LoVo (cell line): ENCODE results near the gene UBP1.
"Not testable (repeated sequence)": the region's sequence is repeated elsewhere in the genome, so short reads cannot be mapped to it uniquely, and the experiment has no call there.

Experiments used
- DNase-seq: peaks from one replicate; pipeline ENCODE4 v3.0.0-alpha.2; 2016; ENCODE audit warnings: low spot score

Gene UBP1

DNA sequence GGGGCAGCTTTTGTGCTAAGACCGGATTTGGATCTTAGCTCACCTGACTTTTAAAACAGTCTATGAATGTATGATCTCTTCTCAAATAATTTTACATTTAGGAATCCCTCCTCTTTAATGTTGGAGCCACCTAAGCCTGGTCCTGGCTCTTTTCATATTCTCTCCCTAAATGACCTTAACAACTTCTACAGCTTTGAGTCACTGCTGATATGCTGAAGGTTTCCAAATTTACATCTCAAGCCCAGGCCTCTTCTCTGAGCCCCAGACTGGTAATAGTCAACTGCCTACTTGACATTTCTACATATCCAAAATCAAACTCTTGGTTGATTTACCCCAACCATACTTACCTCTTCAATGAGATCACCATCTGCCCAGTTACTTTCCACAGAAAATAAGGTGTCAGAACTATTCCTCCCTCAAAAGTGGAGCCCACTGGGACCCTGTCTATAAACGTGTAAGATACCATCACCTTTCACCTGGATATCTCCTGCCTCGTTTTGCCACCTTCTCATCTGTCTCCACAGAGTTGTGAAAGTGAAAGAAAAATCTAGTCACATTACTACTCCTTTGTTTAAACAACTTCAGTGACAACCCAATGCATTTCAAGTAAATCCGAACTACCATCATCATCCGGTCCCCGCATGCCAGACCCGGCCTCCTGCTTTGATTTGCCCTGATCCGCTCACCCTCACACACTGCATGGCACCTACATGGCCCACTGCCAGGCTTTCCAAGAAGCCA lies 48.8 kb downstream of the UBP1 start:
- DNase-seq = no peak

- no peak for DNase-seq
Observed at GRCh38 chr3:33389908-33390307, 50.3 kb downstream of the UBP1 start.

- DNase-seq = no peak
Observed at GRCh38 chr3:33388374-33389100, 51.7 kb downstream of the UBP1 start.

DNA sequence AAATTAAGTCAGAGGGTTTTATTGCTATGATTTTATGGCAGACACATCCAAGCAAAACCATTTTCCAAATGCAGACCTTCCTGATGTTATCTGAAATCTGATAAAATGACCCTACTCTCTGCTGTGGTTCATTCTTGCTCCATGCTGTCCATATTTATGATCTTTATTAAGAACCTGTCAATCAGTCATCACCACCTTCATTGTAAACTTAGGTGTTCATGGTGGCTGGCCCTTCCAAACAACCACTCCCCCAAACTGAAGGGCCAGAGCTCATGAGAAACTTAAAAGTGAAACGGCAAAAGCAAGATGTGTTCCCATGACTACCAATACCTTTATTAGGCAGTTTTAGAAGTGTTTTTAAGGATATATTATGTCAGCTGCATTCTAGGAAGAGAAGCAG lies 53.6 kb downstream of the UBP1 start:
- DNase-seq = no peak

- DNase-seq = no peak
Observed at GRCh38 chr3:33385423-33385822, 54.8 kb downstream of the UBP1 start.

DNA sequence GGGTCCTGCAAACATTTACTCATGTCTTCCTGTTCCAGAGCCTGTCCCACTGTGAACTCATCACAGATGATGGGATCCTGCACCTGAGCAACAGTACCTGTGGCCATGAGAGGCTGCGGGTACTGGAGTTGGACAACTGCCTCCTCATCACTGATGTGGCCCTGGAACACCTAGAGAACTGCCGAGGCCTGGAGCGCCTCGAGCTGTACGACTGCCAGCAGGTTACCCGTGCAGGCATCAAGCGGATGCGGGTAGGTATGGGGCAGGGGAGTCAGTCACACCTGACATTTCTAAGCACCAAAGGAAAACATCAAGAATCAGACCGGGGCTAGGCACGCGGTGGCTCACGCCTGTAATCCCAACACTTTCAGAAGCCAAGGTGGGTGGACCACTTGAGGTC lies 56.3 kb downstream of the UBP1 start:
- no peak for DNase-seq

DNA sequence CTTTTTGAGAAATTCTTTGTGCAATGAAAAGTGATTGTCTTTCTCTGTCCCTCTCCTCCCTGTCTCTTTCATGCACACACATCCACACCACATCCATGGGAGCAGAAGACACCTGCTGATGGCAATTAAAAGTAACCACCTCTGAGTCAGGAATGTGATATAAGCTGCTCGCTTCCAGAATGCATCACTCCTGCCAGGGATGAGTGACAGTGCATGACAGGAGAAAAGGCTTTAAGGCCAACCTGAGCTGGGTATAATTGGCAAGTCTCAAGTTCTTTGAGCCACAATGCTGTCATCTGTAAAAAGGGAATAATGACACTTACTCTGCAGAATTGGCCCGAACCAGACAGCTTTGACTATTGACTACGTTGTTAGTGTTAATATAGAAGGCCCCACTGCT lies 59.6 kb downstream of the UBP1 start:
- DNase-seq = no peak

DNA sequence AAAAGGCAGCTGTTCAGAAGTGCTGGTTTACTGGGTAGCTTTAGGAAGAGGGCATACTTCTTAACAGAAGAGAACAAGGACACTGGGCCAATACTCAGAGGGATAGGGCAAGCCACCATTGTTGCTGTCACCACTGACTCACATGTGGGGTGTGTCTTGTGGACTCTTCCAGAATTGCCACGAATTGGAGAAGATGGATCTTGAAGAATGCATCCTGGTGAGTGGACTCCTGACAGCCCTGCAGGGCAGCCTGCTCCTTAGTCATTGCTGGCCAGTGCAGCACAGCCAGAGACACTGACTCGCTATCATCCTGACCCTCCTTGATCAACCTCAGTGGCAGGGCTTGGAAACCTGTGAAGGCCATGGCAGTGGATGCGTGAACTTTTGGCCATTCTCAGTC lies 62.3 kb downstream of the UBP1 start:
- DNase-seq = peak; percentile 11

- no peak for DNase-seq
Observed at GRCh38 chr3:33377489-33377888, 62.7 kb downstream of the UBP1 start.

- no peak for DNase-seq
Observed at GRCh38 chr3:33373082-33373437, 67.1 kb downstream of the UBP1 start.

DNA sequence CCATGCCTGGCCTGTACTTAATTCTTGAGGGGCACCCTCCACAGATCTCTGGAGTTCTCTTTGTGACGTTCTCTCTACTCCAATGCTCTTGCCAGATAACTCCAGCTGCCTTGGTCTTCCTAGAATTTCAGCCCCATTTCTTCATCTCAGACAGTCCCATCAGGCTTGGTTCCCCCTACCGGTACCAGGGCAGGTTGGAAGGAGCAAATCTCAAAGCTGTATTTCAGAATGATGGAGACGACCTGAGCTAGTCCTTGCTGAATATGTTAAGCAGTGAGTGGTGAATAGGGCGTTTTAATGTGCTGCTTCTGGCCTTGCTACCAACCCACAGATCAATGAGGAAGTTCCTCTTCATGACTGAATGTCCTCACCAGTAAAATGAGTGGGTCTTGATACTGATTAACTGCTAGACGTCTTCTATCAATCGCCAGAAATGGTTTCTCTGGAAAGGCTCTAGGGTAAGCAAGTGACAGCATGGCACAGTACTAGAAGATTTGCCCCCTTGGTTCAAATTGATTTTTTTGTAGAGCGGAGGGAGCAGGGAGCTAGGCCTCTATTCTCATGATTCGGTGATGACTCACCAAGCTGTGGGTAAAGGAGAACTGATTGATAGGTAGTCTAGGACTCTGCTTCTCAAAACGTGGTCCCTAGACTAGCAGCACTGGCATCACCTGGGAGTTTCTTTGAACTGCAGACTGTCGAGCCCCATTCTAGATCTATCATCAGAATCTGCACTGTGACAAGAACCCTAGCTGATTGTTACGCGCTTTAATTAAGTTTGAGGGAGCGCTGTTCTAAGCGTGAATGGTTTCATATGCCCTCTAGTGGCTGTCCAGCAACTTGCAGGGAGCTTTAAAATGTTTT lies 67.8 kb downstream of the UBP1 start:
- peak; percentile 54 for DNase-seq

GRCh38 chr3:33364531-33365128 lies 75.6 kb downstream of the UBP1 start:
- DNase-seq = no peak

- DNase-seq = no peak
Observed at GRCh38 chr3:33364060-33364459, 76.1 kb downstream of the UBP1 start.

DNA sequence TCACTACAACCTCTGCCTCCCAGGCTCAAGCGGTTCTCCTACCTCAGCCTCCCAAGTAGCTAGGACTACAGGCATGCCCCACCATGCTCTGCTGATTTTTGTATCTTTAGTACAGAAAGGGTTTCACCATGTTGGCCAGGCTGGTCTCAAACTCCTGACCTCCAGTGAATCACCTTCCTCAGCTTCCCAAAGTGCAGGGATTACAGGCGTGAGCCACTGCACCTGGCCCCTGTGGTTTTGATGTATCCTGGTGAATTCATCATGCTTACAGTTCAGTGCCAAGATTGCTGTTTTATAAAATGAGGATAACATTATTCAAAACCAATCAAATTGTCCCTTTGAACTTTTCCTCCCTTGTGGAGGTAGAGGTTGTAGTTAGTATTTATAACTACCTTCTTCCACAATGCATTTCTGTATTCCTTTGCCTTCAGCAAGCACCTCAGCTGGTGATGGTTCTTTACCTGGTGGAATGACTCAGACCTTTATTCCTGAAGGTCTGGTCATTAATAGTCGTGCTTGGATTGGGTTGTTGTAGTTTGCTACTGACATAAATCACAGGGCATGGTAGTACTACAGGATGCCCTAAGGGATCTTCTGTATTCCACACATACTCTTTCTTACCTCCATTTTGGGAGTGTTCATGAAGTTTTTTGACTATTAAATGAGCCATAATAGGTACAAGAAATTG lies 76.9 kb downstream of the UBP1 start:
- DNase-seq = no peak

- DNase-seq = peak; percentile 63
Observed at GRCh38 chr3:33360136-33360825, 79.9 kb downstream of the UBP1 start.

DNA sequence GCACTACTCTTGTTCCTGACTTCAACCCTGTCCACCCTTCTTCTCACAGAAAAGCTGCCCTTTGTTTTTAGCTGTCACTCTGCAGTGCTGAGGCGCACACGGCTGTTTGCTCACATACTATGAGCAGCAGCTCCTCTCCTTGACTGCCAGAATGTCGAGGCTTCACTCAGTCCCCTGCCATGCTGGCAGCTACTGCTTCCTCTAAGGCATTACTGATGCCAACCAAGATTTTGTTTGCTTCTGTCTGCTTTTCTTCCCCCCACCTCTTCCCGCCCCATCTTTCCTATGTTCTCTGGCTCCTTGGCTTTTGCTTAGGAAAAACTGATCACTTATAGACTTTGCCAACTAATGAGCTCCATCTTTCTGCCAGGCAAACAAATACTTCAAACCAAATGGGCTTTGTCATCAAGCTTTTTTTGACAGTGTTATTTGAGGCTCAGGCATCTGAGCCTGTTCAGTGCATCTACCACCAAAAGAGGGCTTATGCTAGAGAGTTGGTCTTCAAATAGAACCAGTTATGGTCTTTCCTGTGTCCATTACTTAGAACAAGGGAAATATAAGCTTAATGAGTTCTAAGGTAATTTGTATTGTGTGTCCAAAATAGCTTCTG lies 81.9 kb downstream of the UBP1 start:
- DNase-seq = no peak

DNA sequence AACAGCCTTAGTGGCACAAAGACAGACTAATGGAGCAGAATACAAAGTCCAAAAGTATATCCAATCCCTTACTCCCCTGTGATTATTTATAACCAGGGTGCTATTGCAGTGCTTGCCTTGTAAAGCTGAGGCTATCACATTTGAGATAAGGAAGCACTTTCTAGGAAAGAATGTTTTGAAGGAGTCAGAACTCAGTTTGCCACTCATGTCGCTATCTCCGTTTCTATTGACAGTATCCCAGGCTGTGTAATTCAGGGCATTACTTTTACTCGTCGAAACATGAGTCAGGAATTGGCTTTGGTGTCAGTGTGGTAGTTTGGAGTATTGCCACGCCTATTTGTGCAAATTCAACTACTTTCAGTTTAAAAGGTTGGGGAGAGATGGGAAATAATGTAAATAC lies 84.6 kb downstream of the UBP1 start:
- DNase-seq = peak; percentile 62

DNA sequence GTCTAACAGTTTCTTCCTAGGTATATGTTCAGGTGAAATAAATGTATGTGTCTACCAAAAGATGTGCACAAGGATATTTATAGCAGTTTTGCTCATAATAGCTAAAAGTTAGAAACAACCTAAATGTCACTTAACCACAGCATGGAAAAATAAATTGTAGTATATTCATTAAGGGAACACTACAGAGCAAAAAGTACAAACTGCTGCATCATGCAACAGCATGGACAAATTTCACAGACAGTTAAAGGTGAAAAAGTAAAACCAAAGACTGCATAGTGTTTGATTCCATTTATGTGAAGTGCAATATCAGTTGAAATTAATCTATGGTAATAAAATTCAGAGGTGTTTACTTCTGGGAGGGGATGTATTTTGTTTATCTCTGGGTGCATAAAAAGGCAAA lies 100.4 kb downstream of the UBP1 start:
- DNase-seq = no peak

DNA sequence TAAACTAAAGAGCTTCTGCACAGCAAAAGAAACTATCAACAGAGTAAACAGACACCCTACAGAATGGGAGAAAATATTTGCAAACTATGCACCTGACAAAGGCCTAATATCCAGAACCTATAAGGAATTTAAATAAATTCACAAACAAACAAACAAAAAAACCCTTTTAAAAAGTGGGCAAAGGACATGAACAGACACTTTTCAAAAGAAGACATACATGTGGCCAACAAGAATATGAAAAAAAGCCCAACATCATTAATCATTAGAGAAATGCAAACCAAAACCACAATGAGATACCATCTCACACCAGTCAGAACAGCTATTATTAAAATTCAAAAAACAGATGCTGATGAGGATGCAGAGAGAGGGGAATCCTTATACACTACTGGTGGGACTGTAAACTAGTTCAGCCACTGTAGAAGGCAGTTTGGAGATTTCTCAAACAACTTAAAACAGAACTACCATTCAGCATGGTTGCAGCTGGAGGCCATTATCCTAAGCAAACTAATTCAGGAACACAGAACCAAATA lies 101.2 kb downstream of the UBP1 start:
- DNase-seq = not testable (repeated sequence)
